ENCODE measurements around the gene FBXO46. TPM values are rescaled to one million over a fixed set of nuclear protein-coding genes. Genes with fewer than 3 reads are reported as not detected.

Gene FBXO46
- total and polyA plus RNA-seq, 2 experiments from 2014 or later = 39.3 to 48.2 TPM

DNA sequence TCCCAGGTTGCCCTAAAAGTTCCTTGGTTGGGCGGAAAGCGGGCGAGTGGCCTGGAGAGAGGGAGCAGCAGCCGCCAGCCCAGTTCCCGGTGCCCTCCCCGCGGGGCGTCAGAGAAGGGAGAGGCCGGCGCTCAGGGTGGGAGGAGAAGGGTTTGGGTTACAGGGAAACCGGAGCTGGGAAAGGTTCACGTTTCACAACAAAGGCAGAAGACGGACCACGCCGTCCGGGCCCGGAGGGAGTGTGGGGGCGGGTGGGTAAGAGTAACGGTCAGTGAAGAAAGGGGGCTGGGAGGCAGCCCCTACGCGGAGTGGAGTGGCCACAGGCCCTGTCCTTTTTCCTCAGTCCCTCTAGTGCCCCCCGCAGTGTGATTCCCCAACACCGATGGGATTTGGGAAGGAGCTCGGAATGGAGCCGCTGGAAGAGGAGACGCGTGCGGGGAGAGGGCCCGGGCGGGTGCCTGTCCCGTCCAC, 36.7 kb upstream of the FBXO46 start:
- Histone ChIP-seq H3K4me3 (peak overlapping the region; percentile 59), H3K27me3 (no peaks in the 10 kb centered on the region), H3K36me3 (peaks cover 4% of the 10 kb centered on the region), H3K27ac (peak overlapping the region; percentile 98), H3K9me3 (ENCODE audit: low read depth) (no peaks in the 10 kb centered on the region), H3K4me1 (ENCODE audit: low read depth) (peaks cover 48% of the 10 kb centered on the region)
- peak; percentile 93 to 95 for DNase-seq (ENCODE audit: low read depth in 1 of 2, low spot score in 1 of 2)
- TF ChIP-seq, protein P1, sequence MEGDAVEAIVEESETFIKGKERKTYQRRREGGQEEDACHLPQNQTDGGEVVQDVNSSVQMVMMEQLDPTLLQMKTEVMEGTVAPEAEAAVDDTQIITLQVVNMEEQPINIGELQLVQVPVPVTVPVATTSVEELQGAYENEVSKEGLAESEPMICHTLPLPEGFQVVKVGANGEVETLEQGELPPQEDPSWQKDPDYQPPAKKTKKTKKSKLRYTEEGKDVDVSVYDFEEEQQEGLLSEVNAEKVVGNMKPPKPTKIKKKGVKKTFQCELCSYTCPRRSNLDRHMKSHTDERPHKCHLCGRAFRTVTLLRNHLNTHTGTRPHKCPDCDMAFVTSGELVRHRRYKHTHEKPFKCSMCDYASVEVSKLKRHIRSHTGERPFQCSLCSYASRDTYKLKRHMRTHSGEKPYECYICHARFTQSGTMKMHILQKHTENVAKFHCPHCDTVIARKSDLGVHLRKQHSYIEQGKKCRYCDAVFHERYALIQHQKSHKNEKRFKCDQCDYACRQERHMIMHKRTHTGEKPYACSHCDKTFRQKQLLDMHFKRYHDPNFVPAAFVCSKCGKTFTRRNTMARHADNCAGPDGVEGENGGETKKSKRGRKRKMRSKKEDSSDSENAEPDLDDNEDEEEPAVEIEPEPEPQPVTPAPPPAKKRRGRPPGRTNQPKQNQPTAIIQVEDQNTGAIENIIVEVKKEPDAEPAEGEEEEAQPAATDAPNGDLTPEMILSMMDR (IDR thresholded peaks at IDR 0.05; ENCODE audit: low read depth, low read length) = no peak

GRCh38 chr19:45766869-45767346, 36.2 kb upstream of the FBXO46 start:
- Histone ChIP-seq H3K27ac (peak overlapping the region; percentile 98), H3K9me3 (ENCODE audit: low read depth) (no peaks in the 10 kb centered on the region), H3K27me3 (no peaks in the 10 kb centered on the region), H3K4me1 (ENCODE audit: low read depth) (peaks cover 48% of the 10 kb centered on the region), H3K36me3 (peaks cover 4% of the 10 kb centered on the region), H3K4me3 (peak overlapping the region; percentile 59)
- DNase-seq (ENCODE audit: low read depth in 1 of 2, low spot score in 1 of 2) = peak in 1 of 2 donors; percentile 27
- TF ChIP-seq, protein P1 (IDR thresholded peaks at IDR 0.05; ENCODE audit: low read depth, low read length) = no peak

- Histone ChIP-seq H3K4me1 (ENCODE audit: low read depth) (peaks cover 52% of the 10 kb centered on the region), H3K27ac (peak overlapping the region; percentile 98), H3K4me3 (peak overlapping the region; percentile 59), H3K9me3 (ENCODE audit: low read depth) (no peaks in the 10 kb centered on the region), H3K36me3 (no peaks in the 10 kb centered on the region), H3K27me3 (no peaks in the 10 kb centered on the region)
- DNase-seq (ENCODE audit: low read depth in 1 of 2, low spot score in 1 of 2) = no peak
- TF ChIP-seq, protein P1 (IDR thresholded peaks at IDR 0.05; ENCODE audit: low read depth, low read length) = no peak
Observed at GRCh38 chr19:45766296-45766868, 35.7 kb upstream of the FBXO46 start.

- Histone ChIP-seq H3K36me3 (no peaks in the 10 kb centered on the region), H3K27ac (peak overlapping the region; percentile 98), H3K4me1 (ENCODE audit: low read depth) (peaks cover 48% of the 10 kb centered on the region), H3K9me3 (ENCODE audit: low read depth) (no peaks in the 10 kb centered on the region), H3K27me3 (no peaks in the 10 kb centered on the region), H3K4me3 (no peak overlapping the region)
- TF ChIP-seq, protein P1 (IDR thresholded peaks at IDR 0.05; ENCODE audit: low read depth, low read length) = no peak
- DNase-seq (ENCODE audit: low read depth in 1 of 2, low spot score in 1 of 2) = no peak
Observed at GRCh38 chr19:45765702-45766295, 35.1 kb upstream of the FBXO46 start.

DNA sequence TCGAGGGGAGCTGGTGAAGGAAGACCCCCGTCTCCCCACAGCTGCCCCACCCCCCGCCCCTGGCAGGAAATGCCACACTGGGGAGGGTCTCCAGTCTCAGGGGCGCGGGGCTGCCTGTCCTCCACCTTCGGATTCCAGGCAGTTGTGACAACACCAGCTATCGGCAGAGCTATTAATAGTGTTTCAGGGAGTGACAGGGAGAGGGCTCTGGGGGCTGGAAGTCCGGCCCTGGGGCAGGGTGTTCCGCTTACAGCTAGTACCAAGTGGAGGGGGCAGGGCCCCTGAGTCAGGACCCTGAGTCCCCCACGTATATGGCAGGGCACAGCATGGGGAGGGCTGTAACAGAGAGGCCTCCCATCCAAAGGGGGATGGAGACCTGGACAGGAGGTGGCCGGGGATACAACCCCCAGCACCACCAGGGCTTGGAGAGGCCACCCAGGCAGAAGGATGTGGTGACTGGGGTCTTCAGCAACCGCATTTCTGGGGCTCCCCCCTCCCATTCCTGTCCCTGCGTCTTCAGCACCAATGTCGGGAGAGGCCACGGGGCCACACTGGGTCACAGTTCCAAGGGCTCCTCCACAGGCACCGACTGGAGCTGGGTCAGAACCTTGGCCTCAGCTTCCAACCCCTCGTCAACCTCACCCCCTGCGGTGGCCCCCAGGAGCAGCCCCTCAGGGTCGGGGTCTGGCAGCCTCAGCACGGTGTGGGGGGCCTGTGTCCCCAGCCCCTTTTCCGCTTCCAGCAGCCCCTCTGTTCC, 34.4 kb upstream of the FBXO46 start:
- peaks cover 48% of the 10 kb centered on the region for H3K4me1 ChIP-seq (ENCODE audit: low read depth)
- H3K4me3 ChIP-seq = no peak overlapping the region
- TF ChIP-seq, protein P1 (IDR thresholded peaks at IDR 0.05; ENCODE audit: low read depth, low read length) = no peak
- peak overlapping the region; percentile 98 for H3K27ac ChIP-seq
- H3K27me3 ChIP-seq = no peaks in the 10 kb centered on the region
- peak in 1 of 2 donors; percentile 87 for DNase-seq (ENCODE audit: low read depth in 1 of 2, low spot score in 1 of 2)
- H3K9me3 ChIP-seq (ENCODE audit: low read depth) = no peaks in the 10 kb centered on the region
- no peaks in the 10 kb centered on the region for H3K36me3 ChIP-seq
